ENCODE results near the gene USB1. TPM values are rescaled to one million over a fixed set of nuclear protein-coding genes. Genes with fewer than 3 reads are reported as not detected.
A peak's percentile ranks its signal among the peaks of the same experiment; 100 is the strongest.
"Not testable (repeated sequence)": the region's sequence is repeated elsewhere in the genome, so short reads cannot be mapped to it uniquely, and the experiment has no call there.

USB1 gene
- total RNA-seq, 2 experiments from 2014 or later, result 52.0 to 58.0 TPM

DNA sequence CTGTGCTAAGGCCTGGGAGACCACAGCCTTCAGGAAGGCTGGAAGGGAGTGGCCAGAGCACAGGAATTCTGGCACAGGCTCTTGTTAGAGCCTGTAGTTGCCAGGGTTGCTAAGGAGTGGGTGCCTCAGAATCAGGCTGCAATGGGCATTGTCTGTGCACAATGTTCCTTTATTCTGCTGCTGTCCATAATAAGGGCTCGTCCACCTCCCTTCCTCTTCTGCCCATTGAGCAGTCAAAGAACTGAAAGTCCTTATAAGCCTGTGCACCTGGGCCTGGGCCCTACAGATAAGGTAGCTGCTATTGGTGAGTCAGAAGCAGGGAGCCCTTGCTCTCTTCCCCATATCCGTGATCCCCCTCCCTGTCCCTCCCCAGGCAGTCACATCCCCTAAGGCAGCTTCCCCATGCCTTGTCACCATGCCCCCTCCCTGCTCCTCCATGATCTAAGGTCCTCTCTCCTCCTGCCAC, 24.8 kb upstream of the USB1 start:
- no peak for DNase-seq
- peaks cover 6% of the 10 kb centered on the region for H3K4me1 Mint-ChIP-seq
- no peaks in the 10 kb centered on the region for H3K9me3 Mint-ChIP-seq
- no peak overlapping the region for H3K4me3 Mint-ChIP-seq
- H3K27me3 Mint-ChIP-seq, result no peaks in the 10 kb centered on the region
- no peaks in the 10 kb centered on the region for H3K36me3 Mint-ChIP-seq (ENCODE audit: low read depth)
- no peak overlapping the region for H3K27ac Mint-ChIP-seq
- POLR2A ChIA-PET, result no interaction called here
- CTCF ChIA-PET, result no interaction called here

DNA sequence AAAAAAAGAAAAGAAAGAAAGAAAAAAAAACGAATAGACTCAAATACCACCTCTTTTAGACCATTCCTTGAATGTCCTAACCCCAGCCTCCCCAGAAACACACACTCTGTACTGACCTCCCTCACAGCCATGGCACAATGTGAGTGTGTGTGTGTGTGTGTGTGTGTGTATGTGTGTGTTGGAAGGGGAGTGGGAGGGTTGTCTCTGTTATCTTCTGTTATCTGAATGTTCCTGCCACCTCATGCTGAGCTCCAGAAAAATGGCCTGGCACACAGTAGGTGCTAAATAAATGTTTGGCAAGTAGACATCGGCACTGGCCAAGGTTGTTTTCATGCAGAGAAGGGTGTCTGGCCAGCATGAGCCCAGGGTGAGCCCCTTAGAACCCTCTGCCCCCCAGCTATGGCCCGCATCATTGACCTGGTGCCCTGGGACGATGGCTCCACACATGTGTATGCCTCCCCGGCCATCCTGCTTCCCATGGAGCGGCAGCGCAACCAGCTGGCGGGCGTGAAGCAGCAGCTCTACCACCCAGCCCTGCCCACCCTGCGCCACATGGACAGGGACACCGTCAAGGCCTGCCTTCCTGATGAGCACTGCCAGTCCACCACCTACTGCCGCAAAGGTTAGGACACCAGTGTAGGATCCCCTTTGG, 23.7 kb upstream of the USB1 start:
- no peak overlapping the region for H3K27ac Mint-ChIP-seq

DNA sequence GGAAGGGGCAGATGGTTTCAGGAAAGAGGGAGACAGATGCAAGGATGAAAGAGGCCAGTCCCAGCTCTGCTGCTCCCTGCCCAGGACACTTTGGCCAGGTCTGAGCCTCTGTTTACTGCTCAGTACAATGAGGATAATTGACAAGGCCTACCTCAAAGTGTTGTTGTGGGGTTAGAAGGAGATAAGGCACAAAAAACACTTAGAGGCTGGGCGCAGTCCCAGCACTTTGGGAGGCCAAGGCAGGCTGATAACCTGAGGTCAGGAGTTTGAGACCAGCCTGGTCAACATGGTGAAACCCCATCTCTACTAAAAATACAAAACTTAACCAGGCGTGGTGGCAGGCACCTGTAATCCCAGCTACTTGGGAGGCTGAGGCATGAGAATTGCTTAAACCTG, 23.1 kb upstream of the USB1 start:
- DNase-seq; H3K4me1 Mint-ChIP-seq; H3K9me3 Mint-ChIP-seq; H3K4me3 Mint-ChIP-seq; H3K27ac Mint-ChIP-seq; H3K27me3 Mint-ChIP-seq; POLR2A ChIA-PET; CTCF ChIA-PET; H3K36me3 Mint-ChIP-seq (ENCODE audit: low read depth): not testable (repeated sequence)

More for the DNA sequence above, 23.7 kb upstream of the USB1 start:
- H3K9me3 Mint-ChIP-seq, result no peaks in the 10 kb centered on the region
- peaks cover 5% of the 10 kb centered on the region for H3K27me3 Mint-ChIP-seq
- no peaks in the 10 kb centered on the region for H3K4me1 Mint-ChIP-seq
- ChIA-PET CTCF (interaction anchor here (0.6 kb wide), 1 partner anchor 855 kb away, joined by 3 read pairs; no protein-coding TSS in a partner anchor), POLR2A (no interaction called here)
- no peak overlapping the region for H3K4me3 Mint-ChIP-seq
- H3K36me3 Mint-ChIP-seq (ENCODE audit: low read depth), result no peaks in the 10 kb centered on the region
- DNase-seq, result no peak

DNA sequence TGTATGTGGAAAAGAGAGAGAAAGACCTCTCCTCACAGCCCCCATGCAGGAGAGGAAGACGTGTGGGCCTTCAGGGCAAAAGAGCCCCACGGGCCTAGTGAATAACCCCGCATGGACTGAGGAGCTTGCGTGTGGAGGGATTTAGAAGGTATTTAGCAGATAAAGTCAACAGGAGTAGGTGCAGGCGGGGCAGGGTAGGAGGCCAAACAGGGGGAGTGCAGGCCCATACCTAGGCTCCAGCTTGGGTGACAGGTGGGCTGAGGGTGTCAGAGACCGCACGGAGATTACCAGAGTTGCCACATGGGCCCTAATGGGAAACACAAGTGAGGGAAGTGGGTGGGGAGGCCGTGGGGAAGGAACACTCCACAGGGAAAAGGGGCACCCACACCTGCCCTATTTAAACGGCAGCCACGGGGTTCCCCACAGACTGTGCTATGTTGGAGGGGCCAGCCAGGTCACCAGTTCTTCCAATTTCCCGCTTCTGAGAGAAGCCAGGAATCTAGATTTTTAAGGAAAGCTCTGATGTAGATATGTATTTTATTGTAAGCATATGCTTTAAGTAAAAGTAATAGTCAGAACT, 22.1 kb upstream of the USB1 start:
- no peak overlapping the region for H3K4me3 Mint-ChIP-seq
- H3K27me3 Mint-ChIP-seq, result peaks cover 5% of the 10 kb centered on the region
- H3K36me3 Mint-ChIP-seq (ENCODE audit: low read depth), result no peaks in the 10 kb centered on the region
- H3K27ac Mint-ChIP-seq, result no peak overlapping the region
- ChIA-PET CTCF (interaction anchor here (1.6 to 2.5 kb wide), 3 partner anchors 21 to 53 kb away, joined by 3 to 11 read pairs (median 5); partner anchors contain the start of gene ZNF319), POLR2A (no interaction called here)
- H3K9me3 Mint-ChIP-seq, result no peaks in the 10 kb centered on the region
- DNase-seq, result no peak
- peaks cover under 1% of the 10 kb centered on the region for H3K4me1 Mint-ChIP-seq

DNA sequence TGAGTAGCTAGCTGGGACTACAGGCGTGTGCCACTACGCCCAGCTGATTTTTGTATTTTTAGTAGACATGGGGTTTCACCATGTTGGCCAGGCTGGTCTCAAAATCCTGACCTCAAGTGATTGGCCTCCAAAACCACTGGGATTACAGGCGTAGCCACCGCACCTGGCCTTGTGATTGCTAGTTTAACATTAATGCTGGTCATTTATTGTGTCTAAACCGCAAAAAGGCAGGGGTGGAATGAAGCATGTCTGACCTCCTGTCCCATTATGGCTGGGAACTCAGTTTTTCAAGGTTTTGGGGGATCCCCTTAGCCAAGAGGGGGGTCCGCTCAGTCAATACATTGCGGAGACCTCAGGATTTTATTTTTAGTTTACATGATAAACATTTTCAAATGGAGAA, 19.6 kb upstream of the USB1 start:
- Mint-ChIP-seq H3K4me3 (no peak overlapping the region), H3K27me3 (peaks cover 8% of the 10 kb centered on the region), H3K36me3 (ENCODE audit: low read depth) (no peaks in the 10 kb centered on the region), H3K27ac (no peak overlapping the region), H3K9me3 (no peaks in the 10 kb centered on the region), H3K4me1 (peaks cover 13% of the 10 kb centered on the region)
- POLR2A ChIA-PET, result no interaction called here
- DNase-seq, result no peak
- CTCF ChIA-PET, result no interaction called here

DNA sequence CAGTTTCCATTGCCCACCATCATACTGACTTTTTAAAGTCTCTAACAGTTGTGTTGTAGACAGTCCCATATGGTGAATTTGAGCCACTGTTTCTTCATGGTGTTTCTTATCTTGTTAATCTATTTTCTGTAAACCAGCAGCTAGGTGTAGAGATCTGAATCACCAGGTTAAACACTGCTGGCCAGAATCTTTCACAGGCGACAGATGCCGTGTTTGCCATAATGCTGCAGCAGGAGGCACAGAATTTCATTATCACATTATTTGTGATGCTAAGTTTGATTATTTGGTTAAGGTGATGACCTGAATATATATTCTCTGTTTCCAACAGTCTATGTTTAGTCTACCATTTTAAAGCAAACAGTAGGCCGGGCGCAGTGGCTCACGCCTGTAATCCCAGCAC, 18.8 kb upstream of the USB1 start:
- ChIA-PET POLR2A (no interaction called here), CTCF (no interaction called here)
- no peaks in the 10 kb centered on the region for H3K9me3 Mint-ChIP-seq
- peaks cover 8% of the 10 kb centered on the region for H3K27me3 Mint-ChIP-seq
- no peak for DNase-seq
- no peak overlapping the region for H3K4me3 Mint-ChIP-seq
- H3K36me3 Mint-ChIP-seq (ENCODE audit: low read depth), result no peaks in the 10 kb centered on the region
- H3K4me1 Mint-ChIP-seq, result peaks cover 13% of the 10 kb centered on the region
- no peak overlapping the region for H3K27ac Mint-ChIP-seq

DNA sequence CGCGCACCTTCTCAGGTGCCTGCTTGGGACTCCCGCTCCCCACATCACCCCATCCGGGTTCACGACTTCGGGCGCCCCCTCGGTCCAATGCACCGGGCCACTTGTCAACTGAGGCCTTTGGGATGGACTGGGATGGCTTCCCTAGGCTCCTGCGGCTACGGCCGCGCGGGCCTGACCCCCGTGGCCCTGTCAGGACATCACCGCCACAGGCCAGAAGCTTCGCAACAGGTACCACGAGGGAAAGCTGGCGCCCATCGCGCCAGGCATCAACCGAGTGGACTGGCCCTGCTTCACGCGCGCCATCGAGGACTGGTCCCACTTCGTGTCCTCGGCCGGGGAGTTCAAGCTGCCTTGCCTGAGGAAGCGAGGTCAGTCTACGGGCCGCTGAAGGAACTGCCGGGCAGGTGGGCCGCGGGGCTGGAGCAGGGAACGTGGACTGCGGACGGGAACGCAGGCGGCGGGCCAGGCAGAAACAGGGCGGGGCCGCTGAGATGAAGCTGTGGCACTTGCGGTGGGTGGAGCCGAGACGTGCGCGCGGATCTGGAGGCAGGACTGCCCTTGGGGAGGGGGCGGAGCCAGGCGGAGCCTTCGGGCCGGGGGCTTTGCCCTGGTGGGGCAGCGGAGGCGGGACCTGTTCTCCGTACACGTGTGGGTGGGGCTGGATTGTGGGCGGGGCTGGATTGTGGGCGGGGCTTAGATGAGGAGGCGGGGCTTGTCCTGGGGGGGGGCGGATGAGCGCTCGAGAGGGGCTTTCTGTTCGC, 16.6 kb upstream of the USB1 start:
- ChIA-PET CTCF (interaction anchor here (0.6 to 1.1 kb wide), 4 partner anchors 9 to 237 kb away, joined by 3 to 4 read pairs (median 4); no protein-coding TSS in a partner anchor), POLR2A (no interaction called here)
- Mint-ChIP-seq H3K36me3 (ENCODE audit: low read depth) (no peaks in the 10 kb centered on the region), H3K27ac (peak overlapping the region; percentile 50), H3K4me1 (peaks cover 13% of the 10 kb centered on the region), H3K4me3 (peak overlapping the region; percentile 75), H3K27me3 (peaks cover 8% of the 10 kb centered on the region), H3K9me3 (no peaks in the 10 kb centered on the region)
- DNase-seq, result peak; percentile 93

DNA sequence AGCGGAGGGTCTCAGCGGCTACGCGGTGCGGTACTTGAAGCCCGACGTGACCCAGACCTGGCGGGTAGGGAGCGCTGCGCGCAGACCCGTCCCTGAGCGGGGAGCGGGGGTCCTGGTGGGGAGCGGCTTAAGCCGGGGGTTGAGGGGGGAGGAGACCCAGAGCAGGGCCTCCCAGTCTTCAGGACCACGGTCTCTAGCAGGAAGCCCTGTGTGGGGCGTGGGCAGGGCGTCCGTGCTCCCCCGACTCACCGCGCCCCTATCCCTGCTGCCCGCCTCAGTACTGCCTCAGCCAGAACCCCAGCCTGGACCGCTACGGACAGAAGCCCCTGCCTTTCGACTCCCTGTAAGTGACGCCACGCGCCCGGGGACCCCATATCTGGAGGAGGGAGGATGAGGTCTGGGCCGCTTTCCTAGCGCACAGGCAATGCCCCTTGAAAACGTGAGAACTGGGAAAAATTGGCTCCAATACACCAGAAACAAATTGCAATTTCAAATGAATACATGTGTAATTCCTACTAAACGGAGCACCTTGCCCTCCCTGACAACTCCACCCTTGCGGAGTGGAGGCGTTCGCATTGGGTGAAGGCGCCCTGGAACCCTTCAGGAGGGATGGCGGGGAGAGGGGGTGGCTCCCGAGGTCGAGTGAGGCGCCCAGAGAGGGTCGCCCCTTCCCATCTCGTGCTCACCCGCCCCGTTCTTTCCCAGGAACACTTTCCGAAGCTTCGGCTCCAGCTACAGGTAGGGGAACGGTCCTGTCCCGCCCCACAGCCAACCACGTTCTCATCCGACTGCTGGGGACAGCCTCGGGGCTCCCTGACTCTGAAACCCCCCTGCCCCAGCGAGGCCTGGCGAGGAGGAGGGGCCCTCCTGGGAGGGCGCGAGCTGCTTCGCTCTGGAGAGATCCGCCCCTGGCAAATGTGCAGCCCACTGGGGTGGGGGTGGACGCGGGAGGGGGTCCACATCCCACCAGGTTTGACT, 15.7 kb upstream of the USB1 start:
- Mint-ChIP-seq H3K4me1 (peaks cover 13% of the 10 kb centered on the region), H3K27ac (no peak overlapping the region), H3K36me3 (ENCODE audit: low read depth) (no peaks in the 10 kb centered on the region), H3K9me3 (no peaks in the 10 kb centered on the region), H3K4me3 (peak overlapping the region; percentile 75), H3K27me3 (peaks cover 8% of the 10 kb centered on the region)
- ChIA-PET POLR2A (no interaction called here), CTCF (interaction anchor here (1.0 to 1.2 kb wide), 4 partner anchors 8 to 86 kb away, joined by 3 to 4 read pairs (median 4); partner anchors contain the start of gene ZNF319)
- no peak for DNase-seq

DNA sequence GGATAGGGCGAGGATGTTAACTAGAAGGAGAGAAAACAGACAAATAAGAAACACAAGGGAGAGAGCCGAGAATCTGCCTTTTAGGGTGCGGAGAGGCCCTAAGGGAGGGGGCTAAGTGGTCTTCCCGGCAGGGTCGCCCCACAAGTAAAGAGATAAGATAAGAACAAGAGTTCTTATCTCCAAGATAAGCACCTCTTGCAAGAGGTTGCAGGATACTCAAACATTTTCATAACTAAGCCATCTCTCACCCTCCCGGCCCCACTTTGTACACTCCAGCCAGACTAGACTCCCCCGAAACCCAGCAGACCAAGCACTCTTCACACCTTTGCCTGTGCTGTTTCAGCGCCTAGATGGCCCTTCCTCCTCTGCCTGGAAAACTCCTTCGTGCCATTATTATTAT, 15.0 kb upstream of the USB1 start:
- no peak for DNase-seq
- Mint-ChIP-seq H3K27ac (no peak overlapping the region), H3K9me3 (no peaks in the 10 kb centered on the region), H3K36me3 (ENCODE audit: low read depth) (no peaks in the 10 kb centered on the region), H3K4me1 (peaks cover 13% of the 10 kb centered on the region), H3K27me3 (peaks cover 8% of the 10 kb centered on the region), H3K4me3 (no peak overlapping the region)
- CTCF ChIA-PET, result interaction anchor here (1.2 kb wide), 1 partner anchor 14 kb away, joined by 3 read pairs; the partner anchor contains the start of gene ZNF319
- POLR2A ChIA-PET, result no interaction called here

DNA sequence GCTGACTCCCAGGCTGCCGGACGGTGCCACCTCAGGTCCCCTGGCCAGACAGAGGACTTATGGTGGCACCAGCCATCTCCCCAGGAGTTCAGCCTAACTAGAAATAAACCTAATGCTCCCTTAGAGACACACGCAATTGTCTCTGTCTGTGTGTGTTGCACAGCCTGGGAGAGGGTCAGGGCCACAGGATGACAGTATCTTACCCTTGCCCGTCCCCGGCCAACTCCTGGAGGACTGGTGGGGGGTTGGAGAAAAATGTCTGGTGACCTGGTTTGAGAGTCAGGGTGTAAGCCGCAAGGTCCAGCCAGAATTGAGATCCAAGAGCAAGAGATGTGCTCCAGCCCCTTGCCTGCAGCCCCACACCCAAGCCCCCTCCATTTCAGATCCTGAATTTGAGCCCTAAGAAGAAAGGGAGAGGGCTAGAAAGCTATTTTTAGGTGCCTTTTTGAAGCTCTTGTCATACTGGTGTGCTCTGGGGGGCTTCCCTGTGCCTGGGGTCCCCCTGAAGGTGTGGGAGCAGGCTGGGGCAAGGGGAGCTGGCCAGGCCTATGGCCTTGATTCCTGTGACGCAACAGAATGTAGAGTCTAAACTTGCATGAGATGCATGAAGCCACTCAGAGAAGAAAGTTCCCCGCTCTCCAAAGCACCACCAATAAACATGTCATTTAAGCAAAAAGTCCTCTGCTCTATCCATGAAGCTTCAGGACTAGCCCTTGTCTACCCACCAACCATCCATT, 13.6 kb upstream of the USB1 start:
- no peak overlapping the region for H3K4me3 Mint-ChIP-seq
- no peaks in the 10 kb centered on the region for H3K36me3 Mint-ChIP-seq (ENCODE audit: low read depth)
- DNase-seq, result no peak
- CTCF ChIA-PET, result interaction anchor here (0.6 to 0.9 kb wide), 2 partner anchors 11 to 90 kb away, joined by 3 to 5 read pairs; no protein-coding TSS in a partner anchor
- peaks cover 2% of the 10 kb centered on the region for H3K27me3 Mint-ChIP-seq
- no peaks in the 10 kb centered on the region for H3K9me3 Mint-ChIP-seq
- peaks cover 13% of the 10 kb centered on the region for H3K4me1 Mint-ChIP-seq
- H3K27ac Mint-ChIP-seq, result no peak overlapping the region
- POLR2A ChIA-PET, result no interaction called here

DNA sequence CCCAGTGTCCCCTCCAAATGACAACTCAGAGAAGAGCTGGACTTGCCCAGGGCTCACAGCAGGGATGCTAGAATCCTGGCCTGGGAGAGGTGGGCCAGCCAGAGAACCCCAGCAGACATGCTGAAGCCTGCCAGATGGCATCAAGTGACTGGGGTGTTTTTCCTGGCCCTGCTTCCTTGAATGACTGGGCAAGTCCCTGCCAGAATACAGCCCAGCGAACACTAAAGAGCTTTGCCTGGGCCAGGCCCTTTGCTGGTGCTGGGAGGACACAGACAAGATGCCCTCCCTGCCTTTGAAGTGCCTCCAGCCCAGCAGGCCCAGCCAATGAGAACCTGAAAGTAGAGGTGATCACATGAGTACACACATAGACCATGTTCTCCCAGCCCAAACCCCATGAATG, 12.3 kb upstream of the USB1 start:
- no peak for DNase-seq
- Mint-ChIP-seq H3K36me3 (ENCODE audit: low read depth) (peaks cover 3% of the 10 kb centered on the region), H3K4me1 (peaks cover 13% of the 10 kb centered on the region), H3K4me3 (no peak overlapping the region), H3K9me3 (no peaks in the 10 kb centered on the region), H3K27ac (no peak overlapping the region), H3K27me3 (peaks cover 2% of the 10 kb centered on the region)
- CTCF ChIA-PET, result no interaction called here
- POLR2A ChIA-PET, result no interaction called here

DNA sequence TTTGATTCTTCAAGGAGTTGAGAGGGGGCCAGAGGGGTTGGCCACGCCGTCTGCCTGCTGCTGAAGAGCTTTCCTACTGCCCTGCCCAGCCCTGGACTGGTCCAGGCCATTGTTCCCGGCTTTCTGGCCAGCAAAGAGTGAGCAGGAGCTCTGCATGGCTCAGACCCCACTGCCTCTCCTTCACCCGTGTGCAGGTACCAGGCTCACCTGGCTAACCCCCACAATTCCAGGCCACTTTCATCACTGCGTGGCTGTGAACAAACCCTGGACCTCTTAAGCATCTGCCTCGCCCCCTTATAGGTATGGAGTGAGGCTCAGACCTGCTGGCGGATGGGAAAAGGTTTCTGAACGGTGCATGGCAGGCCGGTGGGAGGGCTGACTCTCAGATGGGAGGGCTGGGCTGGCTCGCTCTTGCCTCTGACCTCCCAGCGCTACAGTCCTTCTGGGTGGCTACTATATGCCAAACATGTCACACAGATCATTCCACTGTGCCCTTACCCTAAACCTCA, 9.6 kb upstream of the USB1 start:
- H3K27ac Mint-ChIP-seq, result no peak overlapping the region
- H3K27me3 Mint-ChIP-seq, result no peaks in the 10 kb centered on the region
- POLR2A ChIA-PET, result no interaction called here
- peaks cover 21% of the 10 kb centered on the region for H3K36me3 Mint-ChIP-seq (ENCODE audit: low read depth)
- no peaks in the 10 kb centered on the region for H3K9me3 Mint-ChIP-seq
- CTCF ChIA-PET, result no interaction called here
- no peak overlapping the region for H3K4me3 Mint-ChIP-seq
- H3K4me1 Mint-ChIP-seq, result peaks cover 20% of the 10 kb centered on the region
- no peak for DNase-seq

All from activated CD4-positive, alpha-beta T cell treated with anti-CD3 and anti-CD28 coated beads, Interleukin-2, amount 10 ng/mL, durations not matched to agents 7 days and 5 days (primary cell).